Measurements from ENCODE around the gene SKIC2. TPM values are rescaled to one million over a fixed set of nuclear protein-coding genes. Genes with fewer than 3 reads are reported as not detected.
A peak's percentile ranks its signal among the peaks of the same experiment; 100 is the strongest.

SKIC2 gene
- total RNA-seq, 1 donor from 2014 or later: 61.2 TPM

DNA sequence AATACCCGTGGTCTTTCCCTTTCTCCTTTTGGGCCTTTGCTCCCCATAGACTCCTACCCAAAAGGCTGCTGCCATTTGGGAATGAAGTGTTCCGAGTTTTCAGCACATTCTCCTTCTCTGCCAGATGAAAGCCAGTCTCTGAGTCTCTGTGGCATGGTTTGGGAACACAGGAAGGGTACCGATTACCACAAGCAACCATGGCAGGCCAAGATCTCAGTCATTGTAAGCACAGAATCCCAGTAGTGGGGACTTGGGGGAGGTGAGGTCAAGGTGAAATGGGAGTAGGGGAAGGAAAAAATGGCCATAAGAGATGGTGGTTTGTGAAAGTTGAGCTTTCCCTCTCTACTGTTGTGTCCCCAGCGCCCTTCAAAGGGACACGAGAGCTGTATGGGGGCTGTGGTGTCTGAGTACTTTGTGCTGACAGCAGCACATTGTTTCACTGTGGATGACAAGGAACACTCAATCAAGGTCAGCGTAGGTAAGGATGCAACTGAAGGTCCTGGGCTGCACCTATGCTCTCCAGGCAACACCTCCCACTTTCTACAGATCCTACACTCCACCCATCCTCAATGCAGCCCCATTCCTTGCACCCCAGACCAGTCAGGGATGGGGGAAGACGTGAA, 8.9 kb upstream of the SKIC2 start:
- peaks cover 23% of the 10 kb centered on the region for H3K36me3 Mint-ChIP-seq (ENCODE audit: low read depth)
- DNase-seq (ENCODE audit: low spot score): no peak
- TF ChIP-seq, protein P1, sequence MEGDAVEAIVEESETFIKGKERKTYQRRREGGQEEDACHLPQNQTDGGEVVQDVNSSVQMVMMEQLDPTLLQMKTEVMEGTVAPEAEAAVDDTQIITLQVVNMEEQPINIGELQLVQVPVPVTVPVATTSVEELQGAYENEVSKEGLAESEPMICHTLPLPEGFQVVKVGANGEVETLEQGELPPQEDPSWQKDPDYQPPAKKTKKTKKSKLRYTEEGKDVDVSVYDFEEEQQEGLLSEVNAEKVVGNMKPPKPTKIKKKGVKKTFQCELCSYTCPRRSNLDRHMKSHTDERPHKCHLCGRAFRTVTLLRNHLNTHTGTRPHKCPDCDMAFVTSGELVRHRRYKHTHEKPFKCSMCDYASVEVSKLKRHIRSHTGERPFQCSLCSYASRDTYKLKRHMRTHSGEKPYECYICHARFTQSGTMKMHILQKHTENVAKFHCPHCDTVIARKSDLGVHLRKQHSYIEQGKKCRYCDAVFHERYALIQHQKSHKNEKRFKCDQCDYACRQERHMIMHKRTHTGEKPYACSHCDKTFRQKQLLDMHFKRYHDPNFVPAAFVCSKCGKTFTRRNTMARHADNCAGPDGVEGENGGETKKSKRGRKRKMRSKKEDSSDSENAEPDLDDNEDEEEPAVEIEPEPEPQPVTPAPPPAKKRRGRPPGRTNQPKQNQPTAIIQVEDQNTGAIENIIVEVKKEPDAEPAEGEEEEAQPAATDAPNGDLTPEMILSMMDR (IDR thresholded peaks at IDR 0.05): no peak
- H3K4me1 Mint-ChIP-seq (ENCODE audit: low read depth): peaks cover 17% of the 10 kb centered on the region
- no peaks in the 10 kb centered on the region for H3K27me3 Mint-ChIP-seq (ENCODE audit: low read depth)
- H3K27ac Mint-ChIP-seq (ENCODE audit: unreplicated experiment): peak overlapping the region; percentile 3
- H3K9me3 Mint-ChIP-seq (ENCODE audit: low read depth): no peaks in the 10 kb centered on the region
- no peak overlapping the region for H3K4me3 Mint-ChIP-seq (ENCODE audit: unreplicated experiment)

DNA sequence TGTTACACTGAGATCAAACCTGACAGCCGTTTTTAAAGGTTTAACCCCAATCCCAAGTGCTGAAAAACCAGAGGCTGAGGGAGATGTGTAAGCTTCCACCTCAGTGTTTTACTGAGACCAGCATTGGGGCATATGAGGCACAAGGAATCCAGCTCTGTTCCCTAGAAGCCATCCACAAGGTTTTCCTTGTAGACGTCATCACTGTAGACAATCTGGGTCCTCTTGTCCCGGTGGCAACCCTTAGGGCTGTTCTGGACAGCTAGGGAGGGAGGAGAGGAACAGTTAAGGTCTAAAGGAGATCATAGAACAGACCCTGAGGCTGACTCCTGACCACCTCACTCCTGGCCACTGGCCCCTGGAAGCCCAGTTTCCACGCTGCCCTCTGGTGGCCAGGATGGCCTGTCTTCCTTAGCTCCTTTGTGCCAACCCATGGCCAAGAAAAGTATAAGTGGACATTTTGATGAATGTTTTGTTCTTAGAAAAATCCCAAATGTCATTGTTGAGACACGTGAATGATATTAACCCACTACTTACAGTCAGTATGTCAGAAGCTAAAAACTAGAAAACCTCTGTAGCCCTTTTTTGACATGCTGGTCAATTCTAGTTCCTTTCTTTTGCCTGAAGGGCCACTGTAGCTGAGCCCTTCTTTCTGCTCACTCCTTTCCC, 6.7 kb upstream of the SKIC2 start:
- Mint-ChIP-seq H3K9me3 (ENCODE audit: low read depth) (no peaks in the 10 kb centered on the region), H3K4me1 (ENCODE audit: low read depth) (peaks cover 2% of the 10 kb centered on the region), H3K27ac (ENCODE audit: unreplicated experiment) (no peak overlapping the region), H3K36me3 (ENCODE audit: low read depth) (peaks cover 28% of the 10 kb centered on the region), H3K4me3 (ENCODE audit: unreplicated experiment) (no peak overlapping the region), H3K27me3 (ENCODE audit: low read depth) (no peaks in the 10 kb centered on the region)
- no peak for DNase-seq (ENCODE audit: low spot score)
- TF ChIP-seq, protein P1 (IDR thresholded peaks at IDR 0.05): peak; percentile 89

DNA sequence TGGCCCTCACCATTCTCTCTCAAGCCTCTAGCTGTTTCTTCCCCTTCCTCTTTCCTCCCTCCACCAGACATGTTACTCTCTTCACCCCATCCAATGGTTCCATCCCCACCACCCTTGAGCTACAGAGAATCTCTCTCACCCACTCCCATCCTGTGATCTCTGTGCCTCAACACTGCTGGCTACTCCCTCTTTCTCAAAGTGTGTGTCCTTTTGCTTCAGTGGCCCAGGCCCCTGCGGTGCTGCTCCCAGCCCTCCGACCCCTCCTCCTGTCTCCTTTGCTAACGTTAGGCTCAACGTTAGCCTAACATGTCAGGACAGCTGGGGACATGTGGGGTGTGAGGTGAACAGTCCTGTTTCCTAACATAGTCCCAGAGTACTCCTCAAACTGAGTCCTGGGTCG, 6.1 kb upstream of the SKIC2 start:
- Mint-ChIP-seq H3K9me3 (ENCODE audit: low read depth) (no peaks in the 10 kb centered on the region), H3K36me3 (ENCODE audit: low read depth) (peaks cover 28% of the 10 kb centered on the region), H3K4me1 (ENCODE audit: low read depth) (peaks cover 8% of the 10 kb centered on the region), H3K27me3 (ENCODE audit: low read depth) (no peaks in the 10 kb centered on the region), H3K27ac (ENCODE audit: unreplicated experiment) (no peak overlapping the region), H3K4me3 (ENCODE audit: unreplicated experiment) (no peak overlapping the region)
- no peak for DNase-seq (ENCODE audit: low spot score)
- TF ChIP-seq, protein P1 (IDR thresholded peaks at IDR 0.05): no peak

DNA sequence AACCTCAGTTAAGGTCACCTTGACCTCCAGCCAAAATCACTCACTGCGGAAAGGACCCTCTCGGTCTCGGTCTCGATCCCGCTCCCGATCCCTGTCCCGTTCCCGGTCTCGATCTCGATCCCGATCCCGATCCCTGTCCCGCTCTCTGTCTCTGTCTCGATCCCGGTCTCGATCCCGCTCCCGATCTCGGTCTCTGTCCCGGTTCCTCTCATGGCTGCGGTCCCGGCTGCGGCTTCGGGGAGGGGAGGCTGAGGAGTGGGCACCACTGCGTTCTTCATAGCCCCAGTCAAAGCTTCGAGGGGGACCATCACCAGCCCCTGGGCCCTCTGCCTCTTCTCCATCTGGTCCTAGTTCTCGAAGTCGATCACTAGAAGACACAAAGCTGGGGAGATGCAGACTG, 4.5 kb upstream of the SKIC2 start:
- Mint-ChIP-seq H3K9me3 (ENCODE audit: low read depth) (no peaks in the 10 kb centered on the region), H3K27ac (ENCODE audit: unreplicated experiment) (no peak overlapping the region), H3K4me1 (ENCODE audit: low read depth) (peaks cover 21% of the 10 kb centered on the region), H3K4me3 (ENCODE audit: unreplicated experiment) (no peak overlapping the region), H3K36me3 (ENCODE audit: low read depth) (peaks cover 28% of the 10 kb centered on the region), H3K27me3 (ENCODE audit: low read depth) (no peaks in the 10 kb centered on the region)
- TF ChIP-seq, protein P1 (IDR thresholded peaks at IDR 0.05): no peak
- no peak for DNase-seq (ENCODE audit: low spot score)

DNA sequence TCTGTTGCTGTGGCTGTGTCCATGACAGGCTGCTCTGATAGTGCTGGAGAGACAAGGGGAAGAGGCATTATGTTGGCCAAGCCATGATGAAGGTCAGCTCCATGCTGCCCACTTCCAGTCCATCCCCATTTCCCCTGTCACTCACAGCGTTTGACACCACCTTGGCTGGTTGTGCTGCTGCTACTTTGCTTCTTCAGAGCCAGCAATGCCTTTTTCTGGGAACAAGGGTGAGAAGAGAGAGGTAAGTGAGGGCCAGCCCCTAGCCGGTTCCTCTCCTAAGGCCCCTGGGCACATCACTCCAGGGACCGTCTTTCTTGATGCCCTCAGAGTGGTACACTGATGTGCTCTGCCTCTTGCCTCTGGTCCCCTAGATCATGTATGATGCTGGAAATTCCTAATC, 2.2 kb upstream of the SKIC2 start:
- Mint-ChIP-seq H3K27me3 (ENCODE audit: low read depth) (no peaks in the 10 kb centered on the region), H3K27ac (ENCODE audit: unreplicated experiment) (no peak overlapping the region), H3K4me3 (ENCODE audit: unreplicated experiment) (no peak overlapping the region), H3K36me3 (ENCODE audit: low read depth) (peaks cover 30% of the 10 kb centered on the region), H3K9me3 (ENCODE audit: low read depth) (no peaks in the 10 kb centered on the region), H3K4me1 (ENCODE audit: low read depth) (peaks cover 31% of the 10 kb centered on the region)
- no peak for DNase-seq (ENCODE audit: low spot score)
- TF ChIP-seq, protein P1 (IDR thresholded peaks at IDR 0.05): no peak

All from chondrocyte (in vitro differentiated cells).